HepG2 (cell line): ENCODE measurements around the gene HRG. TPM values are rescaled to one million over a fixed set of nuclear protein-coding genes. Genes with fewer than 3 reads are reported as not detected.

Source experiments
- FOXJ3 ChIP-seq: sonication (generic); formaldehyde crosslinking; IDR thresholded peaks from 2 replicates; pipeline ENCODE4 v1.4.0; 2020; ENCODE audit warnings: missing genetic modification reagents, mild to moderate bottlenecking, borderline replicate concordance
- FOXK1 ChIP-seq: sonication (generic); formaldehyde crosslinking; IDR thresholded peaks from 2 replicates; pipeline ENCODE4 v1.4.0; 2020; ENCODE audit warnings: low read depth, missing genetic modification reagents, borderline replicate concordance
- GTF2F1 ChIP-seq: fragments of 150-350 bp; IDR thresholded peaks from 2 replicates; pipeline ENCODE4 v1.6.1; 2014; ENCODE audit warnings: low read length
- HDAC1 ChIP-seq: sonication (generic); formaldehyde crosslinking; IDR thresholded peaks from 2 replicates; pipeline ENCODE4 v1.5.1; 2020; ENCODE audit warnings: mild to moderate bottlenecking, missing genetic modification reagents
- IKZF4 ChIP-seq: sonication (generic); formaldehyde crosslinking; IDR thresholded peaks from 2 replicates; pipeline ENCODE4 v1.5.1; 2020; ENCODE audit warnings: borderline replicate concordance, mild to moderate bottlenecking, low read depth, missing genetic modification reagents; ENCODE audit errors: not compliant biosample characterization
- MEF2D ChIP-seq: sonication (generic); formaldehyde crosslinking; IDR thresholded peaks from 2 replicates; pipeline ENCODE4 v1.5.1; 2020; ENCODE audit warnings: mild to moderate bottlenecking, missing genetic modification reagents
- NR2C2 ChIP-seq: sonication (generic); formaldehyde crosslinking; IDR thresholded peaks from 2 replicates; pipeline ENCODE4 v1.4.0; 2020; ENCODE audit warnings: missing genetic modification reagents, mild to moderate bottlenecking, moderate library complexity, borderline replicate concordance
- POGZ ChIP-seq: sonication (generic); formaldehyde crosslinking; IDR thresholded peaks from 2 replicates; pipeline ENCODE4 v1.4.0; 2020; ENCODE audit warnings: mild to moderate bottlenecking, missing genetic modification reagents
- RARG ChIP-seq: sonication (generic); formaldehyde crosslinking; IDR thresholded peaks from 2 replicates; pipeline ENCODE4 v1.4.0; 2020; ENCODE audit warnings: low read depth, mild to moderate bottlenecking, missing genetic modification reagents
- RELA ChIP-seq: sonication (generic); formaldehyde crosslinking; IDR thresholded peaks from 2 replicates; pipeline ENCODE4 v1.4.0; 2020; ENCODE audit warnings: missing genetic modification reagents
- RFXAP ChIP-seq: sonication (generic); formaldehyde crosslinking; IDR thresholded peaks from 2 replicates; pipeline ENCODE4 v1.4.0; 2020; ENCODE audit warnings: missing genetic modification reagents, borderline replicate concordance
- RORA ChIP-seq: sonication (generic); formaldehyde crosslinking; IDR thresholded peaks from 2 replicates; pipeline ENCODE4 v1.5.0; 2020; ENCODE audit warnings: mild to moderate bottlenecking, missing genetic modification reagents, moderate library complexity
- SMAD1 ChIP-seq: sonication (generic); formaldehyde crosslinking; IDR thresholded peaks from 2 replicates; pipeline ENCODE4 v1.4.0; 2020; ENCODE audit warnings: missing genetic modification reagents, low read depth, mild to moderate bottlenecking, borderline replicate concordance
- SUZ12 ChIP-seq: fragments of 150-350 bp; IDR thresholded peaks from 2 replicates; pipeline ENCODE4 v1.6.1; 2014; ENCODE audit warnings: low read depth, low read length
- TAF15 ChIP-seq: fragments of 200-400 bp; formaldehyde crosslinking; IDR thresholded peaks from one replicate; pipeline ENCODE4 v1.6.1; 2018; ENCODE audit warnings: mild to moderate bottlenecking, low read depth, low read length; ENCODE audit not compliant: poor library complexity, severe bottlenecking
- TMF1 ChIP-seq: sonication (generic); formaldehyde crosslinking; IDR thresholded peaks from 2 replicates; pipeline ENCODE4 v1.8.1; 2022; ENCODE audit warnings: low read depth, missing genetic modification reagents
- ZFP36 ChIP-seq: fragments of 150-350 bp; IDR thresholded peaks from 2 replicates; pipeline ENCODE4 v1.6.1; 2018; ENCODE audit warnings: borderline replicate concordance, low read length, low read depth; ENCODE audit not compliant: partially characterized antibody
- ZNF10 ChIP-seq: sonication (generic); formaldehyde crosslinking; IDR thresholded peaks from 2 replicates; pipeline ENCODE4 v1.4.0; 2020; ENCODE audit warnings: mild to moderate bottlenecking, low read depth, missing genetic modification reagents, borderline replicate concordance
- ZNF234 ChIP-seq: sonication (generic); formaldehyde crosslinking; conservative IDR thresholded peaks from 2 replicates; pipeline ENCODE4 v1.5.1; 2020; ENCODE audit warnings: mild to moderate bottlenecking, missing genetic modification reagents
- ZNF331 ChIP-seq: sonication (generic); formaldehyde crosslinking; IDR thresholded peaks from 2 replicates; pipeline ENCODE4 v1.4.0; 2020; ENCODE audit warnings: missing genetic modification reagents
- ZNF34 ChIP-seq: sonication (generic); formaldehyde crosslinking; IDR thresholded peaks from 2 replicates; pipeline ENCODE4 v1.4.0; 2020; ENCODE audit warnings: mild to moderate bottlenecking, missing genetic modification reagents, borderline replicate concordance
- ZNF782 ChIP-seq: sonication (generic); formaldehyde crosslinking; IDR thresholded peaks from 2 replicates; pipeline ENCODE4 v1.4.0; 2020; ENCODE audit warnings: missing genetic modification reagents, mild to moderate bottlenecking, borderline replicate concordance
- ZSCAN22 ChIP-seq: sonication (generic); formaldehyde crosslinking; IDR thresholded peaks from 2 replicates; pipeline ENCODE4 v1.4.0; 2020; ENCODE audit warnings: mild to moderate bottlenecking, missing genetic modification reagents
- polyA plus RNA-seq, 8 experiments: library from polyadenylated mRNA; depleted of rRNA in 3 of 8; stranded (reverse) in 7 of 8; unstranded in 1 of 8; fragments of >200 nt; fragmentation: Illumina TruSeq in 4 of 8; extraction: Trizol in 4 of 8; gene quantifications; 2 replicates each; pipeline versions ENCODE4 v1.2.1 to v1.2.3, GENCODE V29; 2011 to 2016; ENCODE audit warnings: low read depth in 4 of 8, missing spikeins in 1 of 8, mixed read lengths in 1 of 8; ENCODE audit not compliant: insufficient read depth in 1 of 8
- total RNA-seq, 5 experiments: library from RNA; depleted of rRNA; stranded (reverse); fragments of >200 nt; fragmentation: Illumina TruSeq; extraction: Trizol; gene quantifications; 2 replicates each; pipeline ENCODE4 v1.2.3, GENCODE V29; 2016; ENCODE audit warnings: low read depth in 1 of 5
- TF ChIP-seq, protein P1 (sequence below): IDR thresholded peaks from 2 replicates; pipeline ENCODE4 v1.6.1; 2018; ENCODE audit warnings: missing genetic modification reagents
- TF ChIP-seq, protein P2 (sequence below): sonication (generic); formaldehyde crosslinking; IDR thresholded peaks from 2 replicates; pipeline ENCODE4 v1.9.0; 2021; ENCODE audit warnings: missing genetic modification reagents, borderline replicate concordance
- TF ChIP-seq, protein P3 (sequence below): sonication (generic); formaldehyde crosslinking; IDR thresholded peaks from 2 replicates; pipeline ENCODE4 v1.5.0; 2020; ENCODE audit warnings: mild to moderate bottlenecking, missing genetic modification reagents

The HRG gene
- total and polyA plus RNA-seq, 2 of the 13 experiments (the other 11 are each of a cell fraction or from before 2014, with no cell fraction given) = 0.09 to 0.11 TPM

DNA sequence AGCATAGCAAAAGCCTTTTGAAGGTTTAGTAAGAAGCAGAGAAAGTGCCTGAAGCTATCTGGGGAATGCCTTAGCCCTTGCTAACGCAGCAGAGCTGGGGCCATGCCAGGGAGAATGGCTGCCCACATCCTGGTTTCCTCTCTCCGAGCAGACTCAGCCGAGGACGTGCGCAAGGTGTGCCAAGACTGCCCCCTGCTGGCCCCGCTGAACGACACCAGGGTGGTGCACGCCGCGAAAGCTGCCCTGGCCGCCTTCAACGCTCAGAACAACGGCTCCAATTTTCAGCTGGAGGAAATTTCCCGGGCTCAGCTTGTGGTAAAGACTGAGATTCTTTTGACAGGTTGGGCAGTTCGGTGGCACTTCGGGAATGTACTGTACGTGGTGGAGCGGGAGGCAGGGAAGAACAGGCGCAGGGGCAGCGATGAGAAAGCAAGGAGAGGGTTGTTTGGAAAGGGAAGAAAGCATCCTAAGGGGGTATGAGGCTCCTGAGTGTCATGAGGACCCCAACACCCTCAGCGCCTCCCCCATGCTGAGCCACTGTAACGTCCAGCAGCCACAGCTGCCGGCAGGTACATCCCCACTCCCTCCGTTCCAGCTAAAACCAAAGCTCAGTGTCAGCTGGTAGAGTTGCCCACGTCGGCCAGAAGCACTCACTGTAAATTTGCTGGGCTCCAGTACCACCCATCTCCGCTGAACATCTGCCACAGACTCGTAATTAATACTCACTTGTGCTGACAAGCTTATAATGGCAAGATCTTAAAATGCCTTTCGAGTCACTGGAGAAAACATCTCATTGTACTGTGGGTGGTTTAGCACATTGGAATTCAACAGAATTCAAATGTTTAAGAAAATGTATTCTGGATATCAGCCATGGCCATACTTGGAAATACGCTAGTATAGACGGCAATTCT, 48.5 kb upstream of the HRG start (continued):
- TF ChIP-seq, protein P1, sequence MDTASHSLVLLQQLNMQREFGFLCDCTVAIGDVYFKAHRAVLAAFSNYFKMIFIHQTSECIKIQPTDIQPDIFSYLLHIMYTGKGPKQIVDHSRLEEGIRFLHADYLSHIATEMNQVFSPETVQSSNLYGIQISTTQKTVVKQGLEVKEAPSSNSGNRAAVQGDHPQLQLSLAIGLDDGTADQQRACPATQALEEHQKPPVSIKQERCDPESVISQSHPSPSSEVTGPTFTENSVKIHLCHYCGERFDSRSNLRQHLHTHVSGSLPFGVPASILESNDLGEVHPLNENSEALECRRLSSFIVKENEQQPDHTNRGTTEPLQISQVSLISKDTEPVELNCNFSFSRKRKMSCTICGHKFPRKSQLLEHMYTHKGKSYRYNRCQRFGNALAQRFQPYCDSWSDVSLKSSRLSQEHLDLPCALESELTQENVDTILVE = no peak
- no peak for TF ChIP-seq RARG
- TF ChIP-seq ZFP36 = no peak
- TF ChIP-seq ZNF10 (CRISPR knock-in tag) = no peak
- no peak for TF ChIP-seq SUZ12
- TF ChIP-seq TMF1 = peak; percentile 88
- TF ChIP-seq ZNF782 = no peak
- TF ChIP-seq ZNF331 (CRISPR knock-in tag) = 0 out of 2 replicates have a peak, but pooled peaks have one; percentile 12
- no peak for TF ChIP-seq FOXK1
- no peak for TF ChIP-seq RORA (CRISPR knock-in tag)
- no peak; the same call in 1 of the 2 replicates for TF ChIP-seq ZNF234 (CRISPR knock-in tag)
- no peak for TF ChIP-seq RFXAP (CRISPR knock-in tag)
- no peak for TF ChIP-seq GTF2F1
- TF ChIP-seq, protein P2, sequence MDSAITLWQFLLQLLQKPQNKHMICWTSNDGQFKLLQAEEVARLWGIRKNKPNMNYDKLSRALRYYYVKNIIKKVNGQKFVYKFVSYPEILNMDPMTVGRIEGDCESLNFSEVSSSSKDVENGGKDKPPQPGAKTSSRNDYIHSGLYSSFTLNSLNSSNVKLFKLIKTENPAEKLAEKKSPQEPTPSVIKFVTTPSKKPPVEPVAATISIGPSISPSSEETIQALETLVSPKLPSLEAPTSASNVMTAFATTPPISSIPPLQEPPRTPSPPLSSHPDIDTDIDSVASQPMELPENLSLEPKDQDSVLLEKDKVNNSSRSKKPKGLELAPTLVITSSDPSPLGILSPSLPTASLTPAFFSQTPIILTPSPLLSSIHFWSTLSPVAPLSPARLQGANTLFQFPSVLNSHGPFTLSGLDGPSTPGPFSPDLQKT (CRISPR knock-in tag) = no peak
- TF ChIP-seq TAF15 = no peak
- TF ChIP-seq MEF2D (CRISPR knock-in tag) = peak; percentile 72; the same call in 1 of the 2 replicates
- TF ChIP-seq POGZ (CRISPR knock-in tag) = peak; percentile 50; the same call in 1 of the 2 replicates
- TF ChIP-seq, protein P3, sequence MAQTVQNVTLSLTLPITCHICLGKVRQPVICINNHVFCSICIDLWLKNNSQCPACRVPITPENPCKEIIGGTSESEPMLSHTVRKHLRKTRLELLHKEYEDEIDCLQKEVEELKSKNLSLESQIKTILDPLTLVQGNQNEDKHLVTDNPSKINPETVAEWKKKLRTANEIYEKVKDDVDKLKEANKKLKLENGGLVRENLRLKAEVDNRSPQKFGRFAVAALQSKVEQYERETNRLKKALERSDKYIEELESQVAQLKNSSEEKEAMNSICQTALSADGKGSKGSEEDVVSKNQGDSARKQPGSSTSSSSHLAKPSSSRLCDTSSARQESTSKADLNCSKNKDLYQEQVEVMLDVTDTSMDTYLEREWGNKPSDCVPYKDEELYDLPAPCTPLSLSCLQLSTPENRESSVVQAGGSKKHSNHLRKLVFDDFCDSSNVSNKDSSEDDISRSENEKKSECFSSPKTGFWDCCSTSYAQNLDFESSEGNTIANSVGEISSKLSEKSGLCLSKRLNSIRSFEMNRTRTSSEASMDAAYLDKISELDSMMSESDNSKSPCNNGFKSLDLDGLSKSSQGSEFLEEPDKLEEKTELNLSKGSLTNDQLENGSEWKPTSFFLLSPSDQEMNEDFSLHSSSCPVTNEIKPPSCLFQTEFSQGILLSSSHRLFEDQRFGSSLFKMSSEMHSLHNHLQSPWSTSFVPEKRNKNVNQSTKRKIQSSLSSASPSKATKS (CRISPR knock-in tag) = no peak
- no peak for TF ChIP-seq IKZF4
- no peak for TF ChIP-seq ZSCAN22
- TF ChIP-seq FOXJ3 (CRISPR knock-in tag) = no peak; the same call in 1 of the 2 replicates
- no peak for TF ChIP-seq RELA (CRISPR knock-in tag)
- TF ChIP-seq HDAC1 = no peak
- no peak for TF ChIP-seq NR2C2 (CRISPR knock-in tag)
- TF ChIP-seq SMAD1 (CRISPR knock-in tag) = no peak
- TF ChIP-seq ZNF34 (CRISPR knock-in tag) = no peak
